Measurements from ENCODE around the gene GATA5.

GATA5 gene

GRCh38 chr20:62489932-62490263 is 14.1 kb upstream of the GATA5 start:
- 95% methylated on average over 8 of the region's 8 CpGs for WGBS
- no peak overlapping the region for H4K91ac ChIP-seq (ENCODE audit: low read length)
- no peak overlapping the region for H2AFZ ChIP-seq (ENCODE audit: low read depth, low read length)
- H3K36me3 ChIP-seq (ENCODE audit: control insufficient read depth in 1 of 2, insufficient read depth in 2 of 2, low read depth in 1 of 2, low read length in 2 of 2) = no peaks in the 10 kb centered on the region
- no peak overlapping the region for H3K4ac ChIP-seq (ENCODE audit: low read depth in 1 of 2, low read length in 2 of 2)
- H3K4me2 ChIP-seq (ENCODE audit: low read length, poor library complexity, severe bottlenecking) = no peak overlapping the region
- no peak overlapping the region for H3K18ac ChIP-seq (ENCODE audit: low read depth in 1 of 2, low read length in 2 of 2)
- H2BK5ac ChIP-seq (ENCODE audit: low read depth, low read length, poor library complexity, severe bottlenecking) = no peak overlapping the region
- H2BK15ac ChIP-seq (ENCODE audit: low read depth, poor library complexity, severe bottlenecking) = no peak overlapping the region
- peaks cover 31% of the 10 kb centered on the region for H3K4me1 ChIP-seq (ENCODE audit: control insufficient read depth, insufficient read depth, low read depth, low read length)
- no peak overlapping the region for H3K4me3 ChIP-seq (ENCODE audit: insufficient read depth in 1 of 2, low read depth in 1 of 2, low read length in 2 of 2)
- H3K9ac ChIP-seq (ENCODE audit: low read length) = no peak overlapping the region
- H3K9me3 ChIP-seq (ENCODE audit: control insufficient read depth, low read length) = no peaks in the 10 kb centered on the region
- H3K14ac ChIP-seq (ENCODE audit: low read length in 2 of 2) = no peak overlapping the region
- no peak overlapping the region for H3K23ac ChIP-seq (ENCODE audit: low read length in 2 of 2)
- no peaks in the 10 kb centered on the region for H3K79me1 ChIP-seq (replicated peaks; ENCODE audit: low read length, poor library complexity, severe bottlenecking)
- no peak overlapping the region for H2BK120ac ChIP-seq (ENCODE audit: low read depth, low read length)
- H3K27me3 ChIP-seq (ENCODE audit: control insufficient read depth in 1 of 2, insufficient read depth in 1 of 2, low read length in 2 of 2) = peaks cover 35 to 90% of the 10 kb centered on the region in 2 experiments
- DNase-seq = no peak
- no peak overlapping the region for H3K27ac ChIP-seq (ENCODE audit: low read length, poor library complexity, severe bottlenecking)
- H2AK5ac ChIP-seq (ENCODE audit: low read length, severe bottlenecking) = peak overlapping the region; percentile 36
- H2BK12ac ChIP-seq (ENCODE audit: low read length in 2 of 2) = no peak overlapping the region
- no peak overlapping the region for H4K8ac ChIP-seq (ENCODE audit: low read length)

- H2BK120ac ChIP-seq (ENCODE audit: low read depth, low read length) = no peak overlapping the region
- H4K8ac ChIP-seq (ENCODE audit: low read length) = no peak overlapping the region
- peaks cover 40 to 90% of the 10 kb centered on the region in 2 experiments for H3K27me3 ChIP-seq (ENCODE audit: control insufficient read depth in 1 of 2, insufficient read depth in 1 of 2, low read length in 2 of 2)
- H3K14ac ChIP-seq (ENCODE audit: low read length in 2 of 2) = no peak overlapping the region
- DNase-seq = no peak
- H2AK5ac ChIP-seq (ENCODE audit: low read length, severe bottlenecking) = peak overlapping the region; percentile 57
- H3K4me3 ChIP-seq (ENCODE audit: insufficient read depth in 1 of 2, low read depth in 1 of 2, low read length in 2 of 2) = no peak overlapping the region
- H3K18ac ChIP-seq (ENCODE audit: low read depth in 1 of 2, low read length in 2 of 2) = no peak overlapping the region
- H3K9ac ChIP-seq (ENCODE audit: low read length) = no peak overlapping the region
- no peak overlapping the region for H3K4me2 ChIP-seq (ENCODE audit: low read length, poor library complexity, severe bottlenecking)
- H2BK5ac ChIP-seq (ENCODE audit: low read depth, low read length, poor library complexity, severe bottlenecking) = no peak overlapping the region
- no peak overlapping the region for H4K91ac ChIP-seq (ENCODE audit: low read length)
- no peak overlapping the region for H3K4ac ChIP-seq (ENCODE audit: low read depth in 1 of 2, low read length in 2 of 2)
- no peak overlapping the region for H3K27ac ChIP-seq (ENCODE audit: low read length, poor library complexity, severe bottlenecking)
- peaks cover 30% of the 10 kb centered on the region for H3K4me1 ChIP-seq (ENCODE audit: control insufficient read depth, insufficient read depth, low read depth, low read length)
- no peak overlapping the region for H2BK15ac ChIP-seq (ENCODE audit: low read depth, poor library complexity, severe bottlenecking)
- no peak overlapping the region for H2BK12ac ChIP-seq (ENCODE audit: low read length in 2 of 2)
- no peak overlapping the region for H2AFZ ChIP-seq (ENCODE audit: low read depth, low read length)
- WGBS = 67% methylated on average over 16 of the region's 18 CpGs
- no peaks in the 10 kb centered on the region for H3K36me3 ChIP-seq (ENCODE audit: control insufficient read depth in 1 of 2, insufficient read depth in 2 of 2, low read depth in 1 of 2, low read length in 2 of 2)
- H3K79me1 ChIP-seq (replicated peaks; ENCODE audit: low read length, poor library complexity, severe bottlenecking) = no peaks in the 10 kb centered on the region
- H3K23ac ChIP-seq (ENCODE audit: low read length in 2 of 2) = no peak overlapping the region
- no peaks in the 10 kb centered on the region for H3K9me3 ChIP-seq (ENCODE audit: control insufficient read depth, low read length)
Measured at GRCh38 chr20:62489186-62489931, 13.6 kb upstream of the GATA5 start.

- no peaks in the 10 kb centered on the region for H3K79me1 ChIP-seq (replicated peaks; ENCODE audit: low read length, poor library complexity, severe bottlenecking)
- no peaks in the 10 kb centered on the region for H3K9me3 ChIP-seq (ENCODE audit: control insufficient read depth, low read length)
- no peak overlapping the region for H3K14ac ChIP-seq (ENCODE audit: low read length in 2 of 2)
- no peak for DNase-seq
- peaks cover 49 to 90% of the 10 kb centered on the region in 2 experiments for H3K27me3 ChIP-seq (ENCODE audit: control insufficient read depth in 1 of 2, insufficient read depth in 1 of 2, low read length in 2 of 2)
- H3K18ac ChIP-seq (ENCODE audit: low read depth in 1 of 2, low read length in 2 of 2) = no peak overlapping the region
- H3K4me3 ChIP-seq (ENCODE audit: insufficient read depth in 1 of 2, low read depth in 1 of 2, low read length in 2 of 2) = no peak overlapping the region
- H2BK15ac ChIP-seq (ENCODE audit: low read depth, poor library complexity, severe bottlenecking) = no peak overlapping the region
- no peak overlapping the region for H3K27ac ChIP-seq (ENCODE audit: low read length, poor library complexity, severe bottlenecking)
- H2BK120ac ChIP-seq (ENCODE audit: low read depth, low read length) = no peak overlapping the region
- 70% methylated on average over 3 of the region's 3 CpGs for WGBS
- H4K91ac ChIP-seq (ENCODE audit: low read length) = no peak overlapping the region
- no peak overlapping the region for H2BK5ac ChIP-seq (ENCODE audit: low read depth, low read length, poor library complexity, severe bottlenecking)
- H3K23ac ChIP-seq (ENCODE audit: low read length in 2 of 2) = no peak overlapping the region
- no peak overlapping the region for H2AK5ac ChIP-seq (ENCODE audit: low read length, severe bottlenecking)
- H3K4ac ChIP-seq (ENCODE audit: low read depth in 1 of 2, low read length in 2 of 2) = no peak overlapping the region
- no peak overlapping the region for H2AFZ ChIP-seq (ENCODE audit: low read depth, low read length)
- no peaks in the 10 kb centered on the region for H3K36me3 ChIP-seq (ENCODE audit: control insufficient read depth in 1 of 2, insufficient read depth in 2 of 2, low read depth in 1 of 2, low read length in 2 of 2)
- H3K4me2 ChIP-seq (ENCODE audit: low read length, poor library complexity, severe bottlenecking) = no peak overlapping the region
- H3K9ac ChIP-seq (ENCODE audit: low read length) = no peak overlapping the region
- H2BK12ac ChIP-seq (ENCODE audit: low read length in 2 of 2) = no peak overlapping the region
- H4K8ac ChIP-seq (ENCODE audit: low read length) = no peak overlapping the region
- H3K4me1 ChIP-seq (ENCODE audit: control insufficient read depth, insufficient read depth, low read depth, low read length) = peaks cover 30% of the 10 kb centered on the region
Measured at GRCh38 chr20:62488470-62488869, 12.7 kb upstream of the GATA5 start.

- no peak overlapping the region for H2BK15ac ChIP-seq (ENCODE audit: low read depth, poor library complexity, severe bottlenecking)
- 52% methylated on average over 11 of the region's 14 CpGs for WGBS
Measured at GRCh38 chr20:62487561-62488354, 12.0 kb upstream of the GATA5 start.

More at GRCh38 chr20:62487561-62488354, 12.0 kb upstream of the GATA5 start:
- H2AK5ac ChIP-seq (ENCODE audit: low read length, severe bottlenecking) = no peak overlapping the region
- H3K27me3 ChIP-seq (ENCODE audit: control insufficient read depth in 1 of 2, insufficient read depth in 1 of 2, low read length in 2 of 2) = peaks cover 54 to 91% of the 10 kb centered on the region in 2 experiments
- H2BK120ac ChIP-seq (ENCODE audit: low read depth, low read length) = no peak overlapping the region
- no peak overlapping the region for H4K8ac ChIP-seq (ENCODE audit: low read length)
- no peak overlapping the region for H2BK12ac ChIP-seq (ENCODE audit: low read length in 2 of 2)
- H3K4me3 ChIP-seq (ENCODE audit: insufficient read depth in 1 of 2, low read depth in 1 of 2, low read length in 2 of 2) = no peak overlapping the region
- no peak overlapping the region for H2AFZ ChIP-seq (ENCODE audit: low read depth, low read length)
- no peaks in the 10 kb centered on the region for H3K79me1 ChIP-seq (replicated peaks; ENCODE audit: low read length, poor library complexity, severe bottlenecking)
- H3K4me1 ChIP-seq (ENCODE audit: control insufficient read depth, insufficient read depth, low read depth, low read length) = peaks cover 32% of the 10 kb centered on the region
- no peak overlapping the region for H2BK5ac ChIP-seq (ENCODE audit: low read depth, low read length, poor library complexity, severe bottlenecking)
- H3K27ac ChIP-seq (ENCODE audit: low read length, poor library complexity, severe bottlenecking) = no peak overlapping the region
- H4K91ac ChIP-seq (ENCODE audit: low read length) = no peak overlapping the region
- H3K23ac ChIP-seq (ENCODE audit: low read length in 2 of 2) = no peak overlapping the region
- H3K4me2 ChIP-seq (ENCODE audit: low read length, poor library complexity, severe bottlenecking) = no peak overlapping the region
- H3K14ac ChIP-seq (ENCODE audit: low read length in 2 of 2) = no peak overlapping the region
- H3K9ac ChIP-seq (ENCODE audit: low read length) = no peak overlapping the region
- H3K9me3 ChIP-seq (ENCODE audit: control insufficient read depth, low read length) = no peaks in the 10 kb centered on the region
- no peak overlapping the region for H3K4ac ChIP-seq (ENCODE audit: low read depth in 1 of 2, low read length in 2 of 2)
- DNase-seq = no peak
- H3K18ac ChIP-seq (ENCODE audit: low read depth in 1 of 2, low read length in 2 of 2) = no peak overlapping the region
- no peaks in the 10 kb centered on the region for H3K36me3 ChIP-seq (ENCODE audit: control insufficient read depth in 1 of 2, insufficient read depth in 2 of 2, low read depth in 1 of 2, low read length in 2 of 2)
